Panc1 (cell line): ENCODE measurements around the gene POMC. TPM values are rescaled to one million over a fixed set of nuclear protein-coding genes. Genes with fewer than 3 reads are reported as not detected.

ENCODE experiments used
- ATAC-seq: fragments of 200-7000 bp; cut with Tn5 transposase; 2 replicates; pipeline ENCODE4 v1.9.1; 2020; ENCODE audit warnings: mild to moderate bottlenecking, moderate library complexity
- BruUV-seq: library from RNA; stranded (reverse); fragments of 400-500 nt; replicated peaks from 2 replicates; lab custom pipeline; 2021; lab: Mats Ljungman, UMichigan
- CTCF ChIA-PET: fragments of 300-600 bp; sonication (Branson Sonifier 250); formaldehyde crosslinking; loops from one replicate; lab custom pipeline; 2022; ENCODE audit warnings: antibody characterized with exemption; lab: Charles Lee
- POLR2A ChIA-PET: fragments of 300-600 bp; sonication (Branson Sonifier 250); formaldehyde crosslinking; loops from one replicate; lab custom pipeline; 2022; ENCODE audit warnings: antibody characterized with exemption; lab: Charles Lee
- DNase-seq: peaks from one replicate; pipeline ENCODE4 v3.0.0-alpha.2; 2010; ENCODE audit warnings: low read depth, low spot score
- H3K27ac ChIP-seq: 2 replicates; pipeline ENCODE4 v1.5.1; 2011; ENCODE audit warnings: mild to moderate bottlenecking, low read length, inconsistent platforms
- H3K27me3 ChIP-seq: fragments of 200-500 bp; sonication (Bioruptor generic); 2 replicates; pipeline ENCODE4 v1.6.0; 2014; ENCODE audit warnings: low read length, inconsistent platforms; ENCODE audit not compliant: control insufficient read depth, insufficient read depth
- H3K36me3 ChIP-seq: fragments of 200-500 bp; sonication (Bioruptor generic); 2 replicates; pipeline ENCODE4 v1.5.1; 2014; ENCODE audit warnings: inconsistent platforms, mild to moderate bottlenecking, low read length, moderate library complexity; ENCODE audit not compliant: control insufficient read depth, insufficient read depth
- H3K4me1 ChIP-seq: 2 replicates; pipeline ENCODE4 v1.5.1; 2011; ENCODE audit warnings: inconsistent platforms, mild to moderate bottlenecking, low read length, moderate library complexity; ENCODE audit not compliant: control insufficient read depth, insufficient read depth
- H3K4me3 ChIP-seq, 2 experiments: 2 replicates each; pipeline ENCODE4 v1.5.1; 2011 to 2012; ENCODE audit warnings: low read depth in 2 of 2, low read length in 2 of 2, mild to moderate bottlenecking in 2 of 2, inconsistent platforms in 1 of 2, moderate library complexity in 1 of 2
- H3K9me3 ChIP-seq: fragments of 200-500 bp; sonication (Bioruptor generic); 2 replicates; pipeline ENCODE4 v1.5.1; 2014; ENCODE audit warnings: low read depth, mild to moderate bottlenecking, inconsistent platforms, low read length, moderate library complexity; ENCODE audit not compliant: control insufficient read depth, insufficient read depth
- CTCF ChIP-seq: fragments of 450-650 bp; IDR thresholded peaks from 2 replicates; pipeline ENCODE4 v1.5.1; 2017; ENCODE audit warnings: mild to moderate bottlenecking
- POLR2AphosphoS5 ChIP-seq: IDR thresholded peaks from 2 replicates; pipeline ENCODE4 v1.6.1; 2012; ENCODE audit warnings: mild to moderate bottlenecking, low read depth, low read length, moderate library complexity
- REST ChIP-seq, 2 experiments: IDR thresholded peaks; 2 replicates each; pipeline ENCODE4 v1.6.1; 2011 to 2012; ENCODE audit warnings: low read depth in 2 of 2, control low read depth in 1 of 2, low read length in 1 of 2, mild to moderate bottlenecking in 1 of 2, moderate library complexity in 1 of 2; ENCODE audit not compliant: insufficient read depth in 1 of 2
- SIN3A ChIP-seq: IDR thresholded peaks from 2 replicates; pipeline ENCODE4 v1.6.1; 2012; ENCODE audit warnings: low read depth, mild to moderate bottlenecking, low read length, moderate library complexity, borderline replicate concordance; ENCODE audit not compliant: insufficient read depth
- TCF7L2 ChIP-seq: IDR thresholded peaks from 2 replicates; pipeline ENCODE4 v1.6.1; 2011; ENCODE audit warnings: mild to moderate bottlenecking, low read depth, low read length, inconsistent platforms
- in situ Hi-C: cut with HindIII; loops from 2 replicates; pipeline ENCODE4 v1.10.0; 2016; ENCODE audit warnings: low sequenced_read_pairs, low pct_unique_long_range_greater_than_20kb
- intact Hi-C: fragments of 100-400 bp; cut with micrococcal nuclease; formaldehyde crosslinking; loops from one replicate; pipeline ENCODE4 v1.10.0; 2022; ENCODE audit not compliant: unreplicated experiment
- total RNA-seq: library from RNA; stranded (reverse); gene quantifications from one replicate; pipeline ENCODE4 v1.2.1, GENCODE V29; 2021; ENCODE audit not compliant: unreplicated experiment

The POMC gene
- total RNA-seq, 1 experiment from 2014 or later, result not detected

DNA sequence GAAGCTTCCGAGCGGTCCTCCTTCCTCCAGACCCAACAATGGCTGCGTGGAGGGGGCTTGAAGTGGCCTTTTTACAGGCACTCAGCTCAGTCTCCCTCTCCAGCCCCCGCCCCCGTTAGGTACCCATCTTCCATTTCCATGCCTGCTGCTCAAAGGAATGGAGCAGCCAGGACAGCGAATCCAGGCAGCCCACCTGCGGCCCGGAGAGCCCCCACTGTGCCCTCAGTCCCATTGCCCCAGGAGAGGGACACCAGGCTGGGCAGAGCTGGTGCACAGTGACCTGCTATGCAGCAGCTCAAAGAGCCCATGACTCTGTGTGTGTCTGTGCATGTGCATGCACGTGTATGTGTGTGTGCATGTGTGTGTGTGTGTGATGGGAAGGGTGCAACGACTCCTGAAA lies 10.6 kb upstream of the POMC start:
- no peaks in the 10 kb centered on the region for H3K36me3 ChIP-seq
- BruUV-seq, result no TSS peak
- ATAC-seq, result no peak
- ChIA-PET CTCF (no interaction called here), POLR2A (no interaction called here)
- in situ Hi-C loops (no loop called here), intact Hi-C loops (no loop called here)
- H3K27ac ChIP-seq, result no peak overlapping the region
- no peak for DNase-seq
- H3K27me3 ChIP-seq, result peaks cover 3% of the 10 kb centered on the region; the same call in 1 of the 2 replicates
- H3K9me3 ChIP-seq, result no peaks in the 10 kb centered on the region
- no peak overlapping the region for H3K4me3 ChIP-seq
- TF ChIP-seq CTCF (no peak), POLR2AphosphoS5 (no peak), REST (IDR thresholded peaks at IDR 0.05; ENCODE audit: insufficient read depth in 1 of 2, low read depth in 2 of 2, low read length in 1 of 2) (no peak), SIN3A (no peak), TCF7L2 (no peak)
- H3K4me1 ChIP-seq, result no peaks in the 10 kb centered on the region

GRCh38 chr2:25177211-25177611 lies 8.8 kb upstream of the POMC start:
- no peak overlapping the region for H3K4me3 ChIP-seq
- peaks cover 3% of the 10 kb centered on the region; the same call in 1 of the 2 replicates for H3K27me3 ChIP-seq
- CTCF ChIA-PET, result no interaction called here
- no peaks in the 10 kb centered on the region for H3K36me3 ChIP-seq
- H3K9me3 ChIP-seq, result no peaks in the 10 kb centered on the region
- DNase-seq (no peak), ATAC-seq (no peak)
- no TSS peak for BruUV-seq
- TF ChIP-seq CTCF (no peak), POLR2AphosphoS5 (no peak), REST (IDR thresholded peaks at IDR 0.05; ENCODE audit: insufficient read depth in 1 of 2, low read depth in 2 of 2, low read length in 1 of 2) (no peak), TCF7L2 (no peak), SIN3A (no peak)
- POLR2A ChIA-PET, result no interaction called here
- intact Hi-C loops (no loop called here), in situ Hi-C loops (no loop called here)
- H3K4me1 ChIP-seq, result no peaks in the 10 kb centered on the region
- no peak overlapping the region for H3K27ac ChIP-seq
